ENCODE measurements around the gene RELT. TPM values are rescaled to one million over a fixed set of nuclear protein-coding genes. Genes with fewer than 3 reads are reported as not detected.

Gene RELT
- total RNA-seq, 1 donor from 2014 or later = 5.2 TPM

GRCh38 chr11:73414977-73415651 is 38.9 kb downstream of the RELT start:
- Mint-ChIP-seq H3K27me3 (ENCODE audit: low read depth, unreplicated experiment) (no peaks in the 10 kb centered on the region), H3K4me3 (ENCODE audit: unreplicated experiment) (no peak overlapping the region), H3K36me3 (ENCODE audit: low read depth, unreplicated experiment) (peaks cover 24% of the 10 kb centered on the region), H3K4me1 (ENCODE audit: low read depth, unreplicated experiment) (peaks cover 53% of the 10 kb centered on the region), H3K27ac (ENCODE audit: unreplicated experiment) (peak overlapping the region; percentile 83), H3K9me3 (ENCODE audit: unreplicated experiment) (no peaks in the 10 kb centered on the region)
- H3K27ac ChIP-seq (ENCODE audit: low read depth, low read length) = peak overlapping the region; percentile 13
- DNase-seq (ENCODE audit: low read depth) = peak; percentile 72
- no peaks in the 10 kb centered on the region for H3K79me2 ChIP-seq (ENCODE audit: insufficient read depth, low read length)
- H3K4me3 ChIP-seq (ENCODE audit: insufficient read depth, low read depth, low read length) = no peak overlapping the region
- no peak overlapping the region for H3K9ac ChIP-seq (ENCODE audit: low read length)
- TF ChIP-seq CTCF (IDR thresholded peaks at IDR 0.05; ENCODE audit: insufficient read depth, low read depth, low read length) = no peak
- FAIRE-seq = peak; percentile 62
- no peaks in the 10 kb centered on the region for H4K20me1 ChIP-seq (ENCODE audit: insufficient read depth, low read length)
- no peaks in the 10 kb centered on the region for H3K9me3 ChIP-seq (ENCODE audit: insufficient read depth, low read depth, low read length)
- H3K27me3 ChIP-seq (ENCODE audit: insufficient read depth, low read length) = no peaks in the 10 kb centered on the region
- peaks cover 21% of the 10 kb centered on the region for H3K4me1 ChIP-seq (ENCODE audit: insufficient read depth, low read length)
- H2AFZ ChIP-seq (ENCODE audit: low read depth, low read length) = no peak overlapping the region
- peaks cover 3% of the 10 kb centered on the region for H3K36me3 ChIP-seq (ENCODE audit: insufficient read depth, low read length)
- no peak overlapping the region for H3K4me2 ChIP-seq (ENCODE audit: low read length)

GRCh38 chr11:73415854-73416615 is 39.8 kb downstream of the RELT start:
- peak; percentile 52 for FAIRE-seq
- no peak for TF ChIP-seq CTCF (IDR thresholded peaks at IDR 0.05; ENCODE audit: insufficient read depth, low read depth, low read length)
- no peak for TF ChIP-seq EZH2 (IDR thresholded peaks at IDR 0.05; ENCODE audit: insufficient read depth, low read length)
- Histone ChIP-seq H3K36me3 (ENCODE audit: insufficient read depth, low read length) (peaks cover 3% of the 10 kb centered on the region), H3K4me2 (ENCODE audit: low read length) (no peak overlapping the region), H3K9me3 (ENCODE audit: insufficient read depth, low read depth, low read length) (no peaks in the 10 kb centered on the region), H3K27me3 (ENCODE audit: insufficient read depth, low read length) (no peaks in the 10 kb centered on the region), H2AFZ (ENCODE audit: low read depth, low read length) (no peak overlapping the region), H3K4me1 (ENCODE audit: insufficient read depth, low read length) (peaks cover 21% of the 10 kb centered on the region), H3K27ac (ENCODE audit: low read depth, low read length) (no peak overlapping the region), H3K9ac (ENCODE audit: low read length) (no peak overlapping the region), H3K79me2 (ENCODE audit: insufficient read depth, low read length) (no peaks in the 10 kb centered on the region), H4K20me1 (ENCODE audit: insufficient read depth, low read length) (no peaks in the 10 kb centered on the region), H3K4me3 (ENCODE audit: insufficient read depth, low read depth, low read length) (no peak overlapping the region)
- H3K27ac Mint-ChIP-seq (ENCODE audit: unreplicated experiment) = peak overlapping the region; percentile 73
- H3K4me3 Mint-ChIP-seq (ENCODE audit: unreplicated experiment) = no peak overlapping the region
- H3K36me3 Mint-ChIP-seq (ENCODE audit: low read depth, unreplicated experiment) = peaks cover 24% of the 10 kb centered on the region
- H3K27me3 Mint-ChIP-seq (ENCODE audit: low read depth, unreplicated experiment) = no peaks in the 10 kb centered on the region
- H3K4me1 Mint-ChIP-seq (ENCODE audit: low read depth, unreplicated experiment) = peaks cover 48% of the 10 kb centered on the region
- no peaks in the 10 kb centered on the region for H3K9me3 Mint-ChIP-seq (ENCODE audit: unreplicated experiment)
- peak; percentile 48 for DNase-seq (ENCODE audit: low read depth)

GRCh38 chr11:73416786-73417185 is 40.6 kb downstream of the RELT start:
- FAIRE-seq = no peak
- Histone ChIP-seq H3K4me3 (ENCODE audit: insufficient read depth, low read depth, low read length) (no peak overlapping the region), H3K4me2 (ENCODE audit: low read length) (peak overlapping the region; percentile 18), H3K79me2 (ENCODE audit: insufficient read depth, low read length) (no peaks in the 10 kb centered on the region), H4K20me1 (ENCODE audit: insufficient read depth, low read length) (no peaks in the 10 kb centered on the region), H3K27me3 (ENCODE audit: insufficient read depth, low read length) (no peaks in the 10 kb centered on the region), H3K9ac (ENCODE audit: low read length) (no peak overlapping the region), H3K9me3 (ENCODE audit: insufficient read depth, low read depth, low read length) (no peaks in the 10 kb centered on the region), H3K36me3 (ENCODE audit: insufficient read depth, low read length) (peaks cover 3% of the 10 kb centered on the region), H2AFZ (ENCODE audit: low read depth, low read length) (no peak overlapping the region), H3K27ac (ENCODE audit: low read depth, low read length) (no peak overlapping the region), H3K4me1 (ENCODE audit: insufficient read depth, low read length) (peaks cover 21% of the 10 kb centered on the region)
- no peak for TF ChIP-seq CTCF (IDR thresholded peaks at IDR 0.05; ENCODE audit: insufficient read depth, low read depth, low read length)
- no peak for TF ChIP-seq EZH2 (IDR thresholded peaks at IDR 0.05; ENCODE audit: insufficient read depth, low read length)
- no peak for DNase-seq (ENCODE audit: low read depth)
- H3K36me3 Mint-ChIP-seq (ENCODE audit: low read depth, unreplicated experiment) = peaks cover 23% of the 10 kb centered on the region
- no peak overlapping the region for H3K4me3 Mint-ChIP-seq (ENCODE audit: unreplicated experiment)
- H3K27me3 Mint-ChIP-seq (ENCODE audit: low read depth, unreplicated experiment) = no peaks in the 10 kb centered on the region
- no peaks in the 10 kb centered on the region for H3K9me3 Mint-ChIP-seq (ENCODE audit: unreplicated experiment)
- H3K27ac Mint-ChIP-seq (ENCODE audit: unreplicated experiment) = peak overlapping the region; percentile 62
- peaks cover 49% of the 10 kb centered on the region for H3K4me1 Mint-ChIP-seq (ENCODE audit: low read depth, unreplicated experiment)

All from astrocyte (in vitro differentiated cells and primary cell).